H1 (cell line): Measurements from ENCODE around the gene HHIP. TPM values are rescaled to one million over a fixed set of nuclear protein-coding genes. Genes with fewer than 3 reads are reported as not detected.

Experiments
- CTCF ChIA-PET: fragments of 300-600 bp; sonication (Branson Sonifier 250); formaldehyde crosslinking; loops from one replicate; lab custom pipeline; 2021; ENCODE audit not compliant: partially characterized antibody; lab: Charles Lee
- POLR2A ChIA-PET: fragments of 300-600 bp; sonication (Branson Sonifier 250); formaldehyde crosslinking; loops from one replicate; lab custom pipeline; 2021; ENCODE audit warnings: inconsistent platforms; ENCODE audit not compliant: partially characterized antibody; lab: Charles Lee
- DNase-seq, 2 experiments: peaks; one replicate each; pipeline versions ENCODE4 v3.0.0 to v3.0.0-alpha.2; 2010 to 2022; ENCODE audit warnings: low spot score in 2 of 2, low read depth in 1 of 2, mixed read lengths in 1 of 2
- FAIRE-seq: peaks from 2 replicates; lab custom pipeline; 2011; peaks lifted over from hg19 to GRCh38; lab: Jason Lieb, UNC
- H2AFZ ChIP-seq: 2 replicates; pipeline ENCODE4 v1.8.1; 2012; ENCODE audit warnings: low read length, inconsistent platforms
- H2AK5ac ChIP-seq: 2 replicates; pipeline ENCODE4 v1.6.1; 2013; ENCODE audit warnings: low read depth, low read length
- H2BK120ac ChIP-seq: replicated peaks from 2 replicates; pipeline ENCODE3; 2013; ENCODE audit warnings: low read depth, low read length, inconsistent platforms
- H2BK12ac ChIP-seq: 2 replicates; pipeline ENCODE4 v1.6.1; 2013; ENCODE audit warnings: low read depth, low read length
- H2BK15ac ChIP-seq: 2 replicates; pipeline ENCODE4 v1.6.1; 2013; ENCODE audit warnings: low read length
- H2BK20ac ChIP-seq: 2 replicates; pipeline ENCODE4 v1.6.1; 2013; ENCODE audit warnings: low read length
- H2BK5ac ChIP-seq: 2 replicates; pipeline ENCODE4 v1.6.1; 2013; ENCODE audit warnings: low read depth, low read length
- H3K14ac ChIP-seq: 2 replicates; pipeline ENCODE4 v1.6.1; 2013; ENCODE audit warnings: inconsistent platforms; ENCODE audit not compliant: insufficient read length
- H3K18ac ChIP-seq: 2 replicates; pipeline ENCODE4 v1.6.1; 2013; ENCODE audit warnings: low read length; ENCODE audit errors: extremely low read depth
- H3K23ac ChIP-seq: 2 replicates; pipeline ENCODE4 v1.6.1; 2013; ENCODE audit warnings: inconsistent platforms; ENCODE audit not compliant: insufficient read length
- H3K23me2 ChIP-seq: 2 replicates; pipeline ENCODE4 v1.6.1; 2013; ENCODE audit warnings: low read depth, low read length
- H3K27ac ChIP-seq: 2 replicates; pipeline ENCODE4 v1.6.1; 2011; ENCODE audit warnings: low read depth, low read length, inconsistent platforms
- H3K27me3 ChIP-seq, 4 experiments: replicated peaks in 1 of 4; 1 replicate in 1 of 4; 2 replicates in 3 of 4; pipeline versions ENCODE4 v1.6.1 to v1.8.1; 2011 to 2013; ENCODE audit warnings: low read length in 3 of 4, mild to moderate bottlenecking in 3 of 4, inconsistent platforms in 2 of 4, mixed read lengths in 2 of 4, moderate library complexity in 1 of 4; ENCODE audit not compliant: control insufficient read depth in 3 of 4, insufficient read depth in 3 of 4; ENCODE audit errors: extremely low read depth in 1 of 4
- H3K36me3 ChIP-seq, 4 experiments: 2 replicates each; pipeline versions ENCODE4 v1.6.1 to v1.8.1; 2011 to 2013; ENCODE audit warnings: mild to moderate bottlenecking in 4 of 4, low read length in 3 of 4, moderate library complexity in 2 of 4, control low read depth in 1 of 4, inconsistent platforms in 1 of 4; ENCODE audit not compliant: insufficient read depth in 4 of 4, control insufficient read depth in 2 of 4
- H3K4ac ChIP-seq: replicated peaks from 2 replicates; pipeline ENCODE3; 2013; ENCODE audit warnings: low read length, low read depth, mixed read lengths, inconsistent platforms; ENCODE audit not compliant: insufficient read length
- H3K4me1 ChIP-seq, 4 experiments: replicated peaks in 1 of 4; 1 replicate in 1 of 4; 2 replicates in 3 of 4; pipeline versions ENCODE4 v1.6.1 to v1.8.1; 2011 to 2013; ENCODE audit warnings: low read length in 3 of 4, inconsistent platforms in 2 of 4, mixed read lengths in 1 of 4; ENCODE audit not compliant: insufficient read depth in 4 of 4, control insufficient read depth in 3 of 4
- H3K4me2 ChIP-seq, 2 experiments: 2 replicates each; pipeline versions ENCODE4 v1.6.1 to v1.8.1; 2011 to 2013; ENCODE audit warnings: low read depth in 2 of 2, low read length in 2 of 2, control low read depth in 1 of 2, inconsistent platforms in 1 of 2, mild to moderate bottlenecking in 1 of 2; ENCODE audit not compliant: insufficient read depth in 1 of 2
- H3K4me3 ChIP-seq, 4 experiments: fragments of 200-600, 300-600 bp in 1 of 4; sonication (generic), shearing (Covaris generic), sonication (Bioruptor Twin) in 1 of 4; 2 replicates each; pipeline versions ENCODE4 v1.5.1 to v1.8.1; 2011 to 2016; ENCODE audit warnings: low read length in 4 of 4, low read depth in 3 of 4, control low read depth in 2 of 4, inconsistent platforms in 2 of 4, mild to moderate bottlenecking in 2 of 4, mixed read lengths in 1 of 4, moderate library complexity in 1 of 4; ENCODE audit not compliant: insufficient read depth in 2 of 4; ENCODE audit errors: extremely low read depth in 1 of 4
- H3K56ac ChIP-seq: replicated peaks from 2 replicates; pipeline ENCODE3; 2013; ENCODE audit warnings: low read depth, mild to moderate bottlenecking, mixed read lengths, low read length, inconsistent platforms; ENCODE audit not compliant: insufficient read length
- H3K79me1 ChIP-seq: 2 replicates; pipeline ENCODE4 v1.6.1; 2013; ENCODE audit warnings: low read depth, low read length, control low read depth
- H3K79me2 ChIP-seq, 2 experiments: 2 replicates each; pipeline versions ENCODE4 v1.6.1 to v1.8.1; 2012 to 2013; ENCODE audit warnings: low read length in 2 of 2, mild to moderate bottlenecking in 2 of 2, inconsistent platforms in 1 of 2; ENCODE audit not compliant: insufficient read depth in 2 of 2, control insufficient read depth in 1 of 2
- H3K9ac ChIP-seq, 4 experiments: replicated peaks in 1 of 4; 1 replicate in 1 of 4; 2 replicates in 3 of 4; pipeline versions ENCODE4 v1.6.1 to v1.8.1; 2011 to 2013; ENCODE audit warnings: low read depth in 3 of 4, low read length in 3 of 4, control low read depth in 2 of 4, mild to moderate bottlenecking in 2 of 4, moderate library complexity in 2 of 4, inconsistent platforms in 1 of 4; ENCODE audit errors: extremely low read depth in 1 of 4
- H3K9me3 ChIP-seq, 2 experiments: 2 replicates each; pipeline versions ENCODE4 v1.6.1 to v1.8.1; 2012 to 2013; ENCODE audit warnings: mild to moderate bottlenecking in 2 of 2, moderate library complexity in 2 of 2, control low read depth in 1 of 2, inconsistent platforms in 1 of 2, low read depth in 1 of 2, low read length in 1 of 2, mixed read lengths in 1 of 2; ENCODE audit not compliant: insufficient read depth in 2 of 2
- H4K20me1 ChIP-seq, 2 experiments: replicated peaks in 1 of 2; 2 replicates each; pipeline versions ENCODE3 to v1.8.1; 2011 to 2013; ENCODE audit warnings: inconsistent platforms in 2 of 2, low read length in 2 of 2, mild to moderate bottlenecking in 1 of 2; ENCODE audit not compliant: insufficient read depth in 2 of 2, control insufficient read depth in 1 of 2
- H4K5ac ChIP-seq: 2 replicates; pipeline ENCODE4 v1.6.1; 2013; ENCODE audit warnings: low read length, low read depth, mixed read lengths, inconsistent platforms; ENCODE audit not compliant: insufficient read length
- H4K8ac ChIP-seq: 2 replicates; pipeline ENCODE4 v1.8.0; 2013; ENCODE audit warnings: mild to moderate bottlenecking, moderate library complexity, low read length, inconsistent platforms; ENCODE audit not compliant: insufficient read depth; ENCODE audit errors: extremely low read depth
- H4K91ac ChIP-seq: replicated peaks from 2 replicates; pipeline ENCODE3; 2013; ENCODE audit warnings: low read length, mixed read lengths, inconsistent platforms; ENCODE audit not compliant: insufficient read length
- ATF3 ChIP-seq: IDR thresholded peaks from 2 replicates; pipeline ENCODE4 v1.6.1; 2011; ENCODE audit warnings: low read depth, mild to moderate bottlenecking, low read length; ENCODE audit not compliant: insufficient read depth
- WGBS, 2 experiments: shearing (Covaris generic) in 1 of 2; methylation state at CpG; one replicate each; pipeline versions ENCODE4 v1.1.6 to v1.1.7; 2013 to 2015; ENCODE audit warnings: low lambda C conversion rate in 2 of 2, mixed read lengths in 2 of 2, inconsistent platforms in 1 of 2, low coverage in 1 of 2, missing lambda C conversion rate in 1 of 2; ENCODE audit not compliant: insufficient replicate concordance in 2 of 2, insufficient coverage in 1 of 2, insufficient read length in 1 of 2; ENCODE audit errors: extremely low coverage in 1 of 2, missing lambda C conversion rate in 1 of 2; 5-methylcytosine and 5-hydroxymethylcytosine counted together
- polyA plus RNA-seq, 7 experiments: library from polyadenylated mRNA; depleted of rRNA in 3 of 7; stranded (reverse) in 5 of 7; unstranded in 2 of 7; fragments of >200 nt in 5 of 7; fragments of 200-250 nt in 2 of 7; gene quantifications; 1 replicate in 5 of 7; 2 replicates in 1 of 7; 4 replicates in 1 of 7; pipeline versions ENCODE4 v1.2.1 to v1.2.3, GENCODE V29; 2011 to 2013; ENCODE audit warnings: missing spikeins in 2 of 7, mixed read lengths in 2 of 7
- total RNA-seq: library from RNA; stranded (reverse); fragmentation: NEBNext Ultra II Directional; extraction: Animal tissue kit (Norgen Biotek cat#: 25700); gene quantifications from 2 replicates; pipeline ENCODE4 v1.2.1, GENCODE V29; 2021

The HHIP gene
- total and polyA plus RNA-seq, 2 of the 8 experiments (the other 6 are each of a cell fraction or from before 2014, with no cell fraction given), result 0.05 to 1.3 TPM

- no peak overlapping the region for H2BK5ac ChIP-seq
- H4K20me1 ChIP-seq, result no peaks in the 10 kb centered on the region
- H3K14ac ChIP-seq, result no peak overlapping the region
- H2BK120ac ChIP-seq, result no peak overlapping the region
- ChIA-PET POLR2A (no interaction called here), CTCF (no interaction called here)
- no peaks in the 10 kb centered on the region for H3K23me2 ChIP-seq
- no peak overlapping the region for H2BK15ac ChIP-seq
- no peak overlapping the region for H4K91ac ChIP-seq
- no peaks in the 10 kb centered on the region for H3K79me1 ChIP-seq
- 37% methylated on average over 1 of the region's 1 CpG; no CpG with 5 or more reads in 1 of the 2 experiments for WGBS, 2 experiments
- no peak overlapping the region for H4K8ac ChIP-seq
- peak in 1 of 2 experiments; percentile 21 for DNase-seq
- no peak overlapping the region for H2AFZ ChIP-seq
- no peaks in the 10 kb centered on the region; a peak in 1 of 7 replicates for H3K4me1 ChIP-seq
- H3K9me3 ChIP-seq, result no peaks in the 10 kb centered on the region
- H3K9ac ChIP-seq, result no peak overlapping the region
- H3K56ac ChIP-seq, result no peak overlapping the region
- H3K36me3 ChIP-seq, result no peaks in the 10 kb centered on the region; a peak in 1 of 8 replicates
- H2BK12ac ChIP-seq, result no peak overlapping the region
- H2BK20ac ChIP-seq, result no peak overlapping the region
- no peak overlapping the region for H2AK5ac ChIP-seq
- no peaks in the 10 kb centered on the region for H3K79me2 ChIP-seq
- no peak overlapping the region for H3K27ac ChIP-seq
- 0 out of 8 replicates have a peak overlapping the region, but pooled peaks of 1 of the 4 experiments have one; percentile 3 for H3K4me3 ChIP-seq
- H4K5ac ChIP-seq, result no peak overlapping the region
- no peak overlapping the region for H3K4ac ChIP-seq
- H3K18ac ChIP-seq, result no peak overlapping the region
- no peak for FAIRE-seq
- no peaks in the 10 kb centered on the region for H3K27me3 ChIP-seq
- H3K23ac ChIP-seq, result no peak overlapping the region
- H3K4me2 ChIP-seq, result no peak overlapping the region
- no peak for TF ChIP-seq ATF3
These were observed 28.8 kb downstream of the HHIP start for GRCh38 chr4:144674711-144675110.
